Diencephalon (tissue), 1 donor: ENCODE measurements around the gene CEP170. TPM values are rescaled to one million over a fixed set of nuclear protein-coding genes. Genes with fewer than 3 reads are reported as not detected.

Experiments used
- small RNA-seq: library from RNA; depleted of rRNA; stranded (forward); fragments of <200 nt; gene quantifications from one replicate; pipeline ENCODE3, GENCODE V24; 2014
- total RNA-seq: library from RNA; depleted of rRNA; stranded (reverse); fragments of >200 nt; gene quantifications from one replicate; pipeline ENCODE4 v1.2.3, GENCODE V29; 2014

CEP170 gene
- 353 TPM for total RNA-seq

DNA sequence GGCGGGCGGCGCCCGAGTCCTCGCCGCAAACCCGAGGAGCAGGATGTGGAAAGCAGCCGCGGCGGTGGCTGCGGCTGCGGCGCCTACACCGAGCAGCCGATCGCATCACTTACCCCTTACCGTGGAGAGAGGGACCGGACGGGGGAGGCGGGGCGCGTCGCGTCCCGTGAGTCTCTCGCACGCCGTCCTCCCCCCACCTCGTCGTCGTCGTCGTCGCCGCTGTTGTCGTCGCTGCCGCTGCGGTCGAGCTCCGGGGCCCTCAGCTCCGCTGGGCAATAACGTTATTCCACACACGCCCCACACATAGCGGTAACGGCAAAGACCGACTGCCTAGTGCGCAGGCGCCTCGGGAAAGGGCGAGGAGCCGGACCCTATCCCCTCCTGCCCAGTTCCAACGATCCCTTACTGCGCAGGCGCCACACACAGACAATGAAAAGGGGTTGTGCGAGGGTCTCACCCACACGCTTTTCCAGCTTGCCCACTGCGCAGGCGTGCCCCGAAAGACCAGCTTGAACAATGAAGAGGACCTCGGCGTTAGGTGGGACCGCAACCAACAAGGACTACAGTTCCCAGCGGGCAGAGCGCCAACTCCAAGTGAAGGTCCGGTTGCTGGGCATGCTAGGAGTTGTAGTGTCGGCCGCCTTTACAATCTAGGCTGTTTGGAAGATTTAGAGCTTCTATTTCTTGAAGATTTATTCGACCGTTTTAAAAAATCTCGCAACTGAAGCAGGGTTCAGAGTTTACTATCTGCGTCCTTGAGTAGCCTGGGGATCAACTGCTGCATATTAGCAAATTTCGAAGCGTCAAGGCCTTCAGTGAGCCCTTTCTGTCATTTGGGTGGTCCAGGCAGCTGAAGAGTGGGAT, at the start of gene CEP170:
CEP170 (minus strand) TSS at position 355 of the 864 bp plus-strand sequence. CDS start 30,001 bp downstream, outside the sequence.

DNA sequence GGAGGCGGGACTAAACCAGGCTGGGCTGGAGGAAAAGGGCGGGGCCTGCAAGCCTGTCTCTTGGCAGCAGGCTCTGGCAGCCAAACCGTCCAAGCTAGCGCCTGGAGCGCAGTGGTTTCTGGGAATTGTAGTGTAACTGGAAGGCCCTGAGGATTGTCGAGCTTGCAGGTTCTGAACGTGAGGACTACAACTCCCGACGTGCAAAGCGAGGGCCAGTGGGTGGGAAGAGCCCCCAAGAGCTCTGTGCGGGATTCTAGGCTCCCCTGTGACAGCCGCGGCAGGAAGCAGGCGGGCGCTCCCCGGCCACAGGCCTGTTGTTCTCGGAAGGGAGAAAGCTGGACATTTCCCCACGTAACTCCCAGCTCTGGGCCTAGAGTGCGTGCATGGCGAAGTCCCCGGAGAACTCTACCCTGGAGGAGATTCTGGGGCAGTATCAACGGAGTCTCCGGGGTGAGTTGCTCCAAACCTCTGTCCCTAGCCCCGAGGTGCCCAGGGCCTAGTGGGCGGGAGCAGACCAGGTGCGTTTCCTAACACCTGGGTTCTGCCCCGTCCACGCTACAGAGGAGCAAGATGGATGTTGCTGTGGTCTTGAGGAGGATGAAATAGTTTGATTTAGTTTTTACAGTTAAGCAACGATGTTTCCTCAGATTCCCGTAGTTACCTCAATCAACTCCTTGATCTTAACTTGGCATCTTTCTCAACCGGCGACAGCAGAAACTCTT, 871 bp upstream of the CEP170 start, which contains the start of gene SDCCAG8:
SDCCAG8 (plus strand) TSS at position 251 of the 722 bp plus-strand sequence; CDS start at position 384, 133 bp downstream.

Small RNAs within 50 kb of the gene (small RNA-seq; reads per million reads assigned to genes)
- gene RNU6-747P: not detected

Other genes with a start within 250 kb of the CEP170 start
- gene SDCCAG8, start 760 bp upstream of the CEP170 start, total RNA-seq: 68.7 TPM